Endothelial cell of umbilical vein (primary cell): ENCODE data around the gene HDAC10. TPM values are rescaled to one million over a fixed set of nuclear protein-coding genes. Genes with fewer than 3 reads are reported as not detected.

Source experiments
- BruUV-seq: library from RNA; stranded (reverse); fragments of 400-500 nt; replicated peaks from 2 replicates; lab custom pipeline; 2021; lab: Mats Ljungman, UMichigan
- CTCF ChIA-PET: fragments of 300-600, 350-600 bp; sonication (Branson Sonifier 250); formaldehyde crosslinking; loops from one replicate; lab custom pipeline; 2021; ENCODE audit warnings: antibody characterized with exemption, inconsistent platforms; lab: Charles Lee
- POLR2A ChIA-PET: fragments of 300-600, 350-600 bp; sonication (Branson Sonifier 250); formaldehyde crosslinking; loops from one replicate; lab custom pipeline; 2021; ENCODE audit warnings: antibody characterized with exemption, inconsistent platforms; lab: Charles Lee
- DNase-seq: peaks from one replicate; pipeline ENCODE4 v3.0.0-alpha.2; 2011; ENCODE audit warnings: low read depth, low spot score
- FAIRE-seq: peaks from 2 replicates; lab custom pipeline; 2011; peaks lifted over from hg19 to GRCh38; lab: Jason Lieb, UNC
- H2AFZ ChIP-seq: 2 replicates; pipeline ENCODE4 v1.6.0; 2012; ENCODE audit warnings: low read depth, low read length, control low read depth, inconsistent platforms
- H3K27ac ChIP-seq: 2 replicates; pipeline ENCODE4 v1.5.1; 2011; ENCODE audit warnings: low read depth, mild to moderate bottlenecking, control low read depth, low read length, moderate library complexity; ENCODE audit not compliant: insufficient read depth
- H3K27me3 ChIP-seq, 2 experiments: 2 replicates each; pipeline versions ENCODE4 v1.6.0 to v1.6.1; 2011; ENCODE audit warnings: low read length in 2 of 2, mixed read lengths in 1 of 2; ENCODE audit not compliant: control insufficient read depth in 2 of 2, insufficient read depth in 2 of 2
- H3K36me3 ChIP-seq, 2 experiments: 2 replicates in 1 of 2; 3 replicates in 1 of 2; pipeline ENCODE4 v1.5.1; 2011; ENCODE audit warnings: low read length in 2 of 2, mild to moderate bottlenecking in 1 of 2, moderate library complexity in 1 of 2; ENCODE audit not compliant: control insufficient read depth in 2 of 2, insufficient read depth in 2 of 2; ENCODE audit errors: extremely low read depth in 1 of 2
- H3K4me1 ChIP-seq: 3 replicates; pipeline ENCODE4 v1.5.1; 2011; ENCODE audit warnings: mild to moderate bottlenecking, low read length; ENCODE audit not compliant: control insufficient read depth, insufficient read depth; ENCODE audit errors: extremely low read depth
- H3K4me2 ChIP-seq: 2 replicates; pipeline ENCODE4 v1.6.1; 2011; ENCODE audit warnings: low read length, control low read depth, mixed read lengths; ENCODE audit not compliant: insufficient read depth
- H3K4me3 ChIP-seq, 3 experiments: fragments of 200-600 bp in 1 of 3; sonication (generic), shearing (Covaris generic) in 1 of 3; replicated peaks in 1 of 3; 2 replicates each; pipeline ENCODE4 v1.5.1; 2011 to 2016; ENCODE audit warnings: control low read depth in 3 of 3, low read length in 3 of 3, mild to moderate bottlenecking in 2 of 3, inconsistent platforms in 1 of 3, low read depth in 1 of 3, moderate library complexity in 1 of 3; ENCODE audit not compliant: insufficient read depth in 1 of 3
- H3K79me2 ChIP-seq: 2 replicates; pipeline ENCODE4 v1.6.0; 2012; ENCODE audit warnings: low read length, inconsistent platforms; ENCODE audit not compliant: control insufficient read depth, insufficient read depth
- H3K9ac ChIP-seq: replicated peaks from 2 replicates; pipeline ENCODE3; 2011; ENCODE audit warnings: low read length, control low read depth; ENCODE audit not compliant: insufficient read depth; ENCODE audit errors: extremely low read depth
- H3K9me1 ChIP-seq: replicated peaks from 3 replicates; pipeline ENCODE4 v1.6.0; 2011; ENCODE audit warnings: mild to moderate bottlenecking, low read length; ENCODE audit not compliant: control insufficient read depth, insufficient read depth; ENCODE audit errors: extremely low read depth
- H3K9me3 ChIP-seq: replicated peaks from 2 replicates; pipeline ENCODE4 v1.5.1; 2012; ENCODE audit warnings: low read length, inconsistent platforms; ENCODE audit not compliant: control insufficient read depth, insufficient read depth
- H4K20me1 ChIP-seq: replicated peaks from 2 replicates; pipeline ENCODE3; 2011; ENCODE audit warnings: mild to moderate bottlenecking, low read length; ENCODE audit not compliant: control insufficient read depth, insufficient read depth; ENCODE audit errors: extremely low read depth
- CTCF ChIP-seq, 2 donors: IDR thresholded peaks; 1 replicate in 1 of 2; 2 replicates in 1 of 2; pipeline ENCODE4 v1.5.1; 2011; ENCODE audit warnings: low read length in 2 of 2, mild to moderate bottlenecking in 2 of 2, moderate library complexity in 2 of 2, control low read depth in 1 of 2, inconsistent platforms in 1 of 2, low read depth in 1 of 2; ENCODE audit not compliant: insufficient read depth in 1 of 2; ENCODE audit errors: extremely low read depth in 1 of 2
- EZH2 ChIP-seq: IDR thresholded peaks from 2 replicates; pipeline ENCODE4 v1.6.1; 2012; ENCODE audit warnings: borderline replicate concordance, low read depth, mild to moderate bottlenecking, moderate library complexity, low read length, inconsistent platforms; ENCODE audit not compliant: severe bottlenecking
- FOS ChIP-seq: IDR thresholded peaks from 2 replicates; pipeline ENCODE4 v1.6.1; 2011; ENCODE audit warnings: mild to moderate bottlenecking, low read length, moderate library complexity, borderline replicate concordance; ENCODE audit not compliant: insufficient read depth
- GATA2 ChIP-seq: IDR thresholded peaks from 2 replicates; pipeline ENCODE4 v1.7.0; 2011; ENCODE audit warnings: low read depth, mild to moderate bottlenecking, moderate library complexity, mixed read lengths, low read length; ENCODE audit not compliant: insufficient read length, insufficient read depth
- JUN ChIP-seq: IDR thresholded peaks from 2 replicates; pipeline ENCODE4 v1.6.1; 2011; ENCODE audit warnings: borderline replicate concordance, low read depth; ENCODE audit not compliant: insufficient read length, insufficient read depth
- MAX ChIP-seq: IDR thresholded peaks from 2 replicates; pipeline ENCODE4 v1.6.1; 2011; ENCODE audit not compliant: insufficient read depth, insufficient read length
- MYC ChIP-seq: IDR thresholded peaks from one replicate; pipeline ENCODE4 v1.6.1; 2011; ENCODE audit warnings: mild to moderate bottlenecking, low read depth, low read length
- POLR2A ChIP-seq: IDR thresholded peaks from 2 replicates; pipeline ENCODE4 v1.6.1; 2012; ENCODE audit warnings: low read depth, mild to moderate bottlenecking, control low read depth, low read length
- POLR2AphosphoS5 ChIP-seq: IDR thresholded peaks from 2 replicates; pipeline ENCODE4 v1.6.1; 2012; ENCODE audit warnings: low read depth, mild to moderate bottlenecking, control low read depth, low read length, moderate library complexity; ENCODE audit not compliant: insufficient read depth
- dilution Hi-C: fragments of 300-500 bp; cut with MboI; formaldehyde crosslinking; loops from one replicate; pipeline ENCODE4 v1.15.0; 2019; ENCODE audit warnings: low sequenced_read_pairs; ENCODE audit not compliant: extremely low pct_ligation_motif_present
- intact Hi-C: fragments of 100-400 bp; cut with micrococcal nuclease; formaldehyde crosslinking; loops from one replicate; pipeline ENCODE4 v1.10.0; 2022
- polyA plus RNA-seq, 4 experiments: library from polyadenylated mRNA; depleted of rRNA in 3 of 4; stranded (reverse) in 3 of 4; unstranded in 1 of 4; fragments of >200 nt; gene quantifications; 2 replicates each; pipeline versions ENCODE4 v1.2.1 to v1.2.3, GENCODE V29; 2011 to 2012; ENCODE audit warnings: missing spikeins in 1 of 4
- total RNA-seq: library from RNA; stranded (reverse); gene quantifications from 2 replicates; pipeline ENCODE4 v1.2.3, GENCODE V29; 2021

Gene HDAC10
- total and polyA plus RNA-seq, 2 donors (not counting 3 experiments of a cell fraction or from before 2014, with no cell fraction given): 32.6 to 47.0 TPM

- CTCF ChIA-PET: no interaction called here
- DNase-seq: no peak
Observed at GRCh38 chr22:50297510-50298265, 46.6 kb upstream of the HDAC10 start.

More at GRCh38 chr22:50297510-50298265, 46.6 kb upstream of the HDAC10 start:
- Histone ChIP-seq H3K9ac (no peak overlapping the region), H3K9me3 (no peaks in the 10 kb centered on the region), H3K4me2 (no peak overlapping the region), H3K9me1 (no peaks in the 10 kb centered on the region), H4K20me1 (no peaks in the 10 kb centered on the region), H3K4me1 (peaks cover 25% of the 10 kb centered on the region), H3K4me3 (no peak overlapping the region), H3K27me3 (no peaks in the 10 kb centered on the region), H3K27ac (no peak overlapping the region), H3K36me3 (peaks cover 0 to 4% of the 10 kb centered on the region in 2 experiments), H2AFZ (no peak overlapping the region), H3K79me2 (peaks cover 84% of the 10 kb centered on the region)
- BruUV-seq: no TSS peak
- dilution Hi-C loops: no loop called here
- intact Hi-C loops: no loop called here
- POLR2A ChIA-PET: no interaction called here
- TF ChIP-seq FOS (no peak), MAX (no peak), EZH2 (no peak), MYC (no peak), JUN (no peak), GATA2 (no peak), POLR2A (no peak), POLR2AphosphoS5 (no peak), CTCF (IDR thresholded peaks at IDR 0.05; ENCODE audit: extremely low read depth in 1 of 2, insufficient read depth in 1 of 2, low read depth in 1 of 2, low read length in 2 of 2) (no peak)
- no peak for FAIRE-seq
